Testis (tissue), 2 donors: ENCODE results near the gene MOB3B.

Experiments used
- POLR2A ChIP-seq: fragments of 450-650 bp; IDR thresholded peaks from one replicate; pipeline ENCODE4 v1.6.1; 2017; ENCODE audit warnings: antibody characterized with exemption, mild to moderate bottlenecking, moderate library complexity
- TF ChIP-seq, protein P1 (sequence below), 3 experiments: fragments of 450-650 bp in 2 of 3; fragments of 200-600 bp in 1 of 3; sonication (generic) in 1 of 3; IDR thresholded peaks; one replicate each; pipeline ENCODE4 v1.5.1; 2016 to 2019; ENCODE audit warnings: antibody characterized with exemption in 3 of 3, mild to moderate bottlenecking in 2 of 3, moderate library complexity in 1 of 3

DNA sequence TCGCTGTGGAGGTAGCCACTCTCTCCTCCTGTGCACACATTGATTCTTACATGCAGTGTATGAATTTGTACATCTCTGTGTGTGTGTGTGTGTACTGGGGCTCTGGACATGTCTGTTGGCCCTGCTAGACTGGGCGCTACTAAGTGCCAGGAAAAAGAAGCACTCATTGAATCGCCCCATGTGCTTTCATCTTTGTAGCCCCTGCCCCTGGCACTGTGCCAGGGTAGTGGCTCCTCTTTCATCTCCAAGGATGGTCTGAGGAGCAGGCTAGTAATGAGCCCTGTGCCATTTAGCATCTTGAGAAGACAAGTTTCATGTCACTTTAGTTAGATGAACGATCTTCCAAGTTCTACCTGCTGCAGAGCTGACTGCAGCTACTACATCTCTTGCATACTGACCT, 198.2 kb downstream of the MOB3B start:
- TF ChIP-seq, protein P1, sequence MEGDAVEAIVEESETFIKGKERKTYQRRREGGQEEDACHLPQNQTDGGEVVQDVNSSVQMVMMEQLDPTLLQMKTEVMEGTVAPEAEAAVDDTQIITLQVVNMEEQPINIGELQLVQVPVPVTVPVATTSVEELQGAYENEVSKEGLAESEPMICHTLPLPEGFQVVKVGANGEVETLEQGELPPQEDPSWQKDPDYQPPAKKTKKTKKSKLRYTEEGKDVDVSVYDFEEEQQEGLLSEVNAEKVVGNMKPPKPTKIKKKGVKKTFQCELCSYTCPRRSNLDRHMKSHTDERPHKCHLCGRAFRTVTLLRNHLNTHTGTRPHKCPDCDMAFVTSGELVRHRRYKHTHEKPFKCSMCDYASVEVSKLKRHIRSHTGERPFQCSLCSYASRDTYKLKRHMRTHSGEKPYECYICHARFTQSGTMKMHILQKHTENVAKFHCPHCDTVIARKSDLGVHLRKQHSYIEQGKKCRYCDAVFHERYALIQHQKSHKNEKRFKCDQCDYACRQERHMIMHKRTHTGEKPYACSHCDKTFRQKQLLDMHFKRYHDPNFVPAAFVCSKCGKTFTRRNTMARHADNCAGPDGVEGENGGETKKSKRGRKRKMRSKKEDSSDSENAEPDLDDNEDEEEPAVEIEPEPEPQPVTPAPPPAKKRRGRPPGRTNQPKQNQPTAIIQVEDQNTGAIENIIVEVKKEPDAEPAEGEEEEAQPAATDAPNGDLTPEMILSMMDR (IDR thresholded peaks at IDR 0.05) = no peak
- no peak for TF ChIP-seq POLR2A
